ENCODE data around the gene CES2.
"Not testable (repeated sequence)": the region's sequence is repeated elsewhere in the genome, so short reads cannot be mapped to it uniquely, and the experiment has no call there.

The CES2 gene

DNA sequence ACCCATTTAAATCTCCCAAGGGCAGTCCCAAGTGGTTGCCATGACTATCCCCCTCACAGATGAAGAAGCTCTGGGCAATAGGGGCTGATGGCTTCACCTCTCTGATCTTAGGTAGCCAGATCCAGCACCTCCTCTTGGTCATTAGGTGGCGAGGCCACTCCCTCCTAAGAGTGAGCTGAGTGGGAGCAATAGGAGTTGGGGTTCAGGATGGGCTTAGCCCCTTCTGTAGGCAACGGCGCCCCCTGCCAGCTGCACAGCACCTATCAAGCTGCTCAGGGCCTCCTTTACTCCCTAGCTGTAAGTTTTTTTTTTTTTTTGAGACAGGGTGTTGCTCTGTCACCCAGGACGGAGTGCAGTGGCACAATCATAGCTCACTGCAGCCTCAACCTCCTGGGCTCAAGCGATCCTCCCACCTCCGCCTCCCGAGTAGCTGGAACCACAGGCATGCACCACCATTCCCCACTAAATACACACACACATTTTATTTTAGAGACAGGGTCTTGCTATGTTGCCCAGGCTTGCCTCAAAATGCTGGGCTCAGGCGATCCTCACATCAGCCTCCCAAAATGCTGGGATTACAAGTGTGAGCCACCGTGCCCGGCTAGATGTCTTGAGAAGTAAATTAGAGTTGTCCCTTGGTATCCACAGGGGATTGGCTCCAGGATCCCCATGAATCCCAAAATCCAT lies 6.5 kb upstream of the CES2 start:
- H3K4me3 ChIP-seq (ENCODE audit: control insufficient read depth, low read depth, low read length), result no peak overlapping the region
- DNase-seq (ENCODE audit: low read depth), result no peak
- TF ChIP-seq, protein P1, sequence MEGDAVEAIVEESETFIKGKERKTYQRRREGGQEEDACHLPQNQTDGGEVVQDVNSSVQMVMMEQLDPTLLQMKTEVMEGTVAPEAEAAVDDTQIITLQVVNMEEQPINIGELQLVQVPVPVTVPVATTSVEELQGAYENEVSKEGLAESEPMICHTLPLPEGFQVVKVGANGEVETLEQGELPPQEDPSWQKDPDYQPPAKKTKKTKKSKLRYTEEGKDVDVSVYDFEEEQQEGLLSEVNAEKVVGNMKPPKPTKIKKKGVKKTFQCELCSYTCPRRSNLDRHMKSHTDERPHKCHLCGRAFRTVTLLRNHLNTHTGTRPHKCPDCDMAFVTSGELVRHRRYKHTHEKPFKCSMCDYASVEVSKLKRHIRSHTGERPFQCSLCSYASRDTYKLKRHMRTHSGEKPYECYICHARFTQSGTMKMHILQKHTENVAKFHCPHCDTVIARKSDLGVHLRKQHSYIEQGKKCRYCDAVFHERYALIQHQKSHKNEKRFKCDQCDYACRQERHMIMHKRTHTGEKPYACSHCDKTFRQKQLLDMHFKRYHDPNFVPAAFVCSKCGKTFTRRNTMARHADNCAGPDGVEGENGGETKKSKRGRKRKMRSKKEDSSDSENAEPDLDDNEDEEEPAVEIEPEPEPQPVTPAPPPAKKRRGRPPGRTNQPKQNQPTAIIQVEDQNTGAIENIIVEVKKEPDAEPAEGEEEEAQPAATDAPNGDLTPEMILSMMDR (IDR thresholded peaks at IDR 0.05; ENCODE audit: control insufficient read depth, insufficient read depth, low read depth, low read length, missing control alignments), result peak; percentile 50

DNA sequence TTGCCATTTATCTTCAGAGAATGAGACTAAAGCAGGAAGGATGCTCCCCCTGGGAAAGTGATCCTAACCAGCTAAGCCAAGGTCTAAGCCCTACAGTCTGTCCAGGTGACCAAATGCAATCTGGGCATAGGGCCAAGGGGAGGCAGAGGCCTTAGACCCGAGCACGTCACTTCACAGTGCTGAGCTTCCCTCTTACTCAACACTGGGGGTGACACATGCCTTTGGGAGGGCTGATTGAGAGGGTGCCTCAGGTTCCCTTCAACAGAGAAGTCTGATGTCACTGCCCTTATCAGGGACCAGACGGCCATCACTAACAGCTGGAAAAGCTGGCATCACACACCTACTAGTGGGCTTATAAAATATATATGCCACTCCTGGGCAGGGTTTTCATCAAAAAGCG lies 5.1 kb upstream of the CES2 start:
- no peak for DNase-seq (ENCODE audit: low read depth)
- H3K4me3 ChIP-seq (ENCODE audit: control insufficient read depth, low read depth, low read length), result no peak overlapping the region
- TF ChIP-seq, protein P1 (IDR thresholded peaks at IDR 0.05; ENCODE audit: control insufficient read depth, insufficient read depth, low read depth, low read length, missing control alignments), result no peak

DNA sequence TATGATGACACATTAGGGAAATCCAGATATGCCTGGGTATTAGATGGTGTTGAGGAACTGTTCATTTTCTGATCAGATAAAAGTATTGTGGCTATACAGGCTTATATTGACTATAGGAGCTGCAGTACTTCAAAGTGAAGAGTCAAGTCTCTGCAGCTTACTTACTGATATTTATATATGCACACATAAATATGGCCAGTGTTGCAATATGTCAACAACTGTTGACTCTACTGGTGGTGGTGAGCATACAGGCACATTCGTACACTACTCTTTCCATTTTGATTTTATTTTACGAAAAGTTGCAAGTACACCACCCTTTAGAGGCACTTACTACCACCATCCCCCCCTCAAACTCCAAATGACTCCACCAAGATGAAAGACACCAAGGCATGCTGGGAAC lies 3.7 kb upstream of the CES2 start:
- no peak for DNase-seq (ENCODE audit: low read depth)
- TF ChIP-seq, protein P1 (IDR thresholded peaks at IDR 0.05; ENCODE audit: control insufficient read depth, insufficient read depth, low read depth, low read length, missing control alignments), result no peak
- H3K4me3 ChIP-seq (ENCODE audit: control insufficient read depth, low read depth, low read length), result no peak overlapping the region

DNA sequence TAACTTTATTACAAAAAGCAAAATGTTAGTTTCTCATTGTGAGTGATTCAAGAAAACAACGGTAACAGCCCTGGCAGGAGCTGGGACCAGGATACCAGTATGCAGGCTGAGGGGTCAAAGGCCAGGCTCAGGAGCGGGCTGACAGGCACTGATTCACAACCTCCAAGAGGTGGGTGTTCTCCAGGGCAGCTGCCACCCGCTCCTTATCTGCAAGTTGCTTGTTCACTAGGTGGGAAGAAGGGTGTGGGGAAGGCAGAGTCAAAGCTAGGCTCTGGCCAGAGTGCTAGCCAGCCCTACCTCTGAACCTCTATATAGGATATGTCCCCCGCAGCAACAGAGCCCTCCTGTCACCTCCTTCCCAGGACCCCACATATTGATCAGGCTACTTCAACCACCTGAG lies 3.2 kb upstream of the CES2 start:
- no peak for DNase-seq (ENCODE audit: low read depth)
- TF ChIP-seq, protein P1 (IDR thresholded peaks at IDR 0.05; ENCODE audit: control insufficient read depth, insufficient read depth, low read depth, low read length, missing control alignments), result no peak
- no peak overlapping the region for H3K4me3 ChIP-seq (ENCODE audit: control insufficient read depth, low read depth, low read length)

DNA sequence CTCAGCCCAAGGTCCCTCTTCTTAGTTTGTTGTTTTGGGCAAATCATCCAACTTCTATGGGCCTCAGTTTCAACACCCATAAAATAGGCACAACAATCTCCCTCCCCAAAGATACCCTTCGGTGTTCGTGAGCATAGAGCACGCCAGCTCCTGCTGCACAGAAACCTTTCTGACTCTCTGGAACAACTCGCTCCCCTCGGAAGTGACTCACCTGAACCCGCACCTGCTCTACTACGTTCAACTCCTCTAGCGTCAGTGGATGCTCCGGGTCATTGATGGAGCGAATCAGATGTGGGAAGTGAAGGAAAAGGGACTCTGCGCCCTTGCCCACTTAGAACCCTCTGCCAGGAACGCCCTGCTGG lies 1.6 kb upstream of the CES2 start:
- H3K4me3 ChIP-seq (ENCODE audit: control insufficient read depth, low read depth, low read length), result peak overlapping the region; percentile 84
- no peak for DNase-seq (ENCODE audit: low read depth)
- TF ChIP-seq, protein P1 (IDR thresholded peaks at IDR 0.05; ENCODE audit: control insufficient read depth, insufficient read depth, low read depth, low read length, missing control alignments), result no peak

DNA sequence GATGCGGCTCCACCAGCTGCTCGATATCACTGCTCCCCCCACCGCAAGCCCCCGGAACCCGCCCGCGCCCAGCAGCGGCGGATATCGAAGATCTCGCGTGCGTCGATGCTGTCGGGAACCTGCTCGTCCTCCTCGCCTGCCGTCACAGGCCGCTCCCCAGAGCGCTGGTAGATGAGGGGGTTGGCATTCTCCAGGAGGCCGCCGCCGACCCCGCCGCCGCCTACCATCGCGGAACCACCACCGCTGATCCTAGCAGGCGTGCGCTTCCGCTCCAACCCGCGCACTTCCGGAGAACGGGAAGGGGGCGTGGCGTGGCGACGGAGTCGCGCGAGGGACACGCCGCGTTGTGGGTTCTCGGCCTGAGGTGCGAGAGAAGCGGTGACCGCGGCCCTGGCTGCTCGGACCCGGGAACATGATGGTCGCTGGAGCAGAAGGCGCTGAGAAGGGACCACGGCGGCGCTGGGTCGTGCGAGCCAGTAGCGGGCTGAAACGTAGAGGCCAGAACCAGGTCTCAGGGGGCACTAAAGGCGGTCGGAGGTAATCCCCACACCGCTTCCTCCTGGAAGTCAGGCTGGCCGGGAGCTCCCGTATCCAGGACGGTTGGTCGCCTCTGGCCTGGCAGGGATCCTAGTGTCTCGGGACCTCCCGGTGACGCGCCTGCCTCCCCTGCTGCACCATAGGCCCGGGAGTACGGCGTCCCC lies 1.0 kb upstream of the CES2 start, which contains the start of gene CIAO2B:
Gene CIAO2B, minus strand, starts transcription at position 265 of the 701 bp plus-strand sequence. Its CDS starts 38 bp downstream, at position 227.
- peak; percentile 25 for DNase-seq (ENCODE audit: low read depth)
- H3K4me3 ChIP-seq (ENCODE audit: control insufficient read depth, low read depth, low read length), result peak within 1 kb of the TSS; percentile 84
- TF ChIP-seq, protein P1 (IDR thresholded peaks at IDR 0.05; ENCODE audit: control insufficient read depth, insufficient read depth, low read depth, low read length, missing control alignments), result no peak

DNA sequence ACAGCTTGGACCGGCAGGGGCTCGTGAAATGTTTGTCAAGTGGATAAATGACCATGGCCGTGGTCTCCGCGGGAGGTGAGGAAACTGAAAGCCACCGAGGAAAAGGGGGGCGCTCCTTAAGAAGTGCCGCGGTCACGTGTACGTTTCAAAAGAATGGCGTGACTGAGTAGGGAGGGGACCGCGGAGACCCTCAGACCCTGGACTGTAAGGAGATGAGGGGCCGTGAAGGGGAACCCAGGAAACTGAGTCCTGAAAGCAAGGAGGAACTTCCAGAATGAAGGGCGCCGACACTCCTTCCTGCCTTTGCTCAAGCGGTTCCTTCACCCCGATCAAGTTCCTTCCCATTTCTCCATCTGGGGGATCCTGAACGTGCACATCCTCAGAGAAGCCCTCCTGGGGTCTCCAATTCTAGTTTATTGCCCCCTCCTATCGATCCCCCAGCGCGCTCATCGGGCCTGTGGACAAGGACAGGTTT lies 440 bp upstream of the CES2 start:
- H3K4me3 ChIP-seq (ENCODE audit: control insufficient read depth, low read depth, low read length), result peak overlapping the region; percentile 84
- not testable (repeated sequence) for DNase-seq (ENCODE audit: low read depth)
